ENCODE results near the gene FOXP1. TPM values are rescaled to one million over a fixed set of nuclear protein-coding genes. Genes with fewer than 3 reads are reported as not detected.
A peak's percentile ranks its signal among the peaks of the same experiment; 100 is the strongest.

FOXP1 gene
- total and polyA plus RNA-seq, 9 of the 15 experiments (the other 6 are each of a cell fraction or from before 2014, with no cell fraction given): 7.7 to 34.5 (median 13.7) TPM

DNA sequence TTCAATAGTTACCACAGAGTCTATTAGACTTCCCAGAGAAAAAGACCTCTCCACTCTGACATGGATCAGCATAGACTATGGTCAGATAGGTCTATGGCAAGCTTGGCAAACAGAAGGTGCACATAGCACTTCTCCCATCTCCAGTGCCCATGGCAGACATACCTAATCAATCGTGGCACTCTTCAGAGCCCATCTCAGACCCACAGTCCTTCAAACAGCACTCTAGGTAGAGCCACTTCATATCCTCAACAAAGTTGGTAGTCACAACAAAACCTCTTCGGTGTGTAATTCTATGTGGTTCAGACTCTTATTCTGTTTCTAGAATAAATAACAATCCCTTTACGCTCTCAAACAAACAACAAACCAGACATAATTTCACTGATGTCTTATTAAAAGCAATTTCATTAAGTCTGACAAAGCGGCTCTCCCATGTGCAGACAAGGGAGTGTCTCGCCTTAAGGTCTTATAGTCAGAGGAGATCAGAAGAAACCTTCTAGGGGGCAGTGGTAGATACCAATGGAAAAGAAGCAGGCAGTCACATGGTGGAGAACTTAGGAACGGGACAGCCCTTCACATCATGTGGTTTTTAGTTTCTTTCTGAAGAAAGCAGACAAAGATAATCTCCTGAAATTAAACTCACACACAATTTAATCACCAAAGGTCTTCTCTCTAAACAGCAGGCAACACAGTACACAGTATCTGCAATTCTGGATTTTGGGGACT, 483.4 kb downstream of the FOXP1 start (continued):
- TF ChIP-seq, protein P1, sequence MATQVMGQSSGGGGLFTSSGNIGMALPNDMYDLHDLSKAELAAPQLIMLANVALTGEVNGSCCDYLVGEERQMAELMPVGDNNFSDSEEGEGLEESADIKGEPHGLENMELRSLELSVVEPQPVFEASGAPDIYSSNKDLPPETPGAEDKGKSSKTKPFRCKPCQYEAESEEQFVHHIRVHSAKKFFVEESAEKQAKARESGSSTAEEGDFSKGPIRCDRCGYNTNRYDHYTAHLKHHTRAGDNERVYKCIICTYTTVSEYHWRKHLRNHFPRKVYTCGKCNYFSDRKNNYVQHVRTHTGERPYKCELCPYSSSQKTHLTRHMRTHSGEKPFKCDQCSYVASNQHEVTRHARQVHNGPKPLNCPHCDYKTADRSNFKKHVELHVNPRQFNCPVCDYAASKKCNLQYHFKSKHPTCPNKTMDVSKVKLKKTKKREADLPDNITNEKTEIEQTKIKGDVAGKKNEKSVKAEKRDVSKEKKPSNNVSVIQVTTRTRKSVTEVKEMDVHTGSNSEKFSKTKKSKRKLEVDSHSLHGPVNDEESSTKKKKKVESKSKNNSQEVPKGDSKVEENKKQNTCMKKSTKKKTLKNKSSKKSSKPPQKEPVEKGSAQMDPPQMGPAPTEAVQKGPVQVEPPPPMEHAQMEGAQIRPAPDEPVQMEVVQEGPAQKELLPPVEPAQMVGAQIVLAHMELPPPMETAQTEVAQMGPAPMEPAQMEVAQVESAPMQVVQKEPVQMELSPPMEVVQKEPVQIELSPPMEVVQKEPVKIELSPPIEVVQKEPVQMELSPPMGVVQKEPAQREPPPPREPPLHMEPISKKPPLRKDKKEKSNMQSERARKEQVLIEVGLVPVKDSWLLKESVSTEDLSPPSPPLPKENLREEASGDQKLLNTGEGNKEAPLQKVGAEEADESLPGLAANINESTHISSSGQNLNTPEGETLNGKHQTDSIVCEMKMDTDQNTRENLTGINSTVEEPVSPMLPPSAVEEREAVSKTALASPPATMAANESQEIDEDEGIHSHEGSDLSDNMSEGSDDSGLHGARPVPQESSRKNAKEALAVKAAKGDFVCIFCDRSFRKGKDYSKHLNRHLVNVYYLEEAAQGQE (IDR thresholded peaks at IDR 0.05; ENCODE audit: borderline replicate concordance): 0 out of 2 replicates have a peak, but pooled peaks have one; percentile 10
- TF ChIP-seq, protein P1 (CRISPR knock-in tag; IDR thresholded peaks at IDR 0.05; ENCODE audit: low read depth): no peak
- TF ChIP-seq, protein P2, sequence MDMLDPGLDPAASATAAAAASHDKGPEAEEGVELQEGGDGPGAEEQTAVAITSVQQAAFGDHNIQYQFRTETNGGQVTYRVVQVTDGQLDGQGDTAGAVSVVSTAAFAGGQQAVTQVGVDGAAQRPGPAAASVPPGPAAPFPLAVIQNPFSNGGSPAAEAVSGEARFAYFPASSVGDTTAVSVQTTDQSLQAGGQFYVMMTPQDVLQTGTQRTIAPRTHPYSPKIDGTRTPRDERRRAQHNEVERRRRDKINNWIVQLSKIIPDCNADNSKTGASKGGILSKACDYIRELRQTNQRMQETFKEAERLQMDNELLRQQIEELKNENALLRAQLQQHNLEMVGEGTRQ (CRISPR knock-in tag; IDR thresholded peaks at IDR 0.05): peak; percentile 65
- TF ChIP-seq CBX3 (IDR thresholded peaks at IDR 0.05; ENCODE audit: borderline replicate concordance in 1 of 2, low read length in 2 of 2): no peak
- TF ChIP-seq, protein P3, sequence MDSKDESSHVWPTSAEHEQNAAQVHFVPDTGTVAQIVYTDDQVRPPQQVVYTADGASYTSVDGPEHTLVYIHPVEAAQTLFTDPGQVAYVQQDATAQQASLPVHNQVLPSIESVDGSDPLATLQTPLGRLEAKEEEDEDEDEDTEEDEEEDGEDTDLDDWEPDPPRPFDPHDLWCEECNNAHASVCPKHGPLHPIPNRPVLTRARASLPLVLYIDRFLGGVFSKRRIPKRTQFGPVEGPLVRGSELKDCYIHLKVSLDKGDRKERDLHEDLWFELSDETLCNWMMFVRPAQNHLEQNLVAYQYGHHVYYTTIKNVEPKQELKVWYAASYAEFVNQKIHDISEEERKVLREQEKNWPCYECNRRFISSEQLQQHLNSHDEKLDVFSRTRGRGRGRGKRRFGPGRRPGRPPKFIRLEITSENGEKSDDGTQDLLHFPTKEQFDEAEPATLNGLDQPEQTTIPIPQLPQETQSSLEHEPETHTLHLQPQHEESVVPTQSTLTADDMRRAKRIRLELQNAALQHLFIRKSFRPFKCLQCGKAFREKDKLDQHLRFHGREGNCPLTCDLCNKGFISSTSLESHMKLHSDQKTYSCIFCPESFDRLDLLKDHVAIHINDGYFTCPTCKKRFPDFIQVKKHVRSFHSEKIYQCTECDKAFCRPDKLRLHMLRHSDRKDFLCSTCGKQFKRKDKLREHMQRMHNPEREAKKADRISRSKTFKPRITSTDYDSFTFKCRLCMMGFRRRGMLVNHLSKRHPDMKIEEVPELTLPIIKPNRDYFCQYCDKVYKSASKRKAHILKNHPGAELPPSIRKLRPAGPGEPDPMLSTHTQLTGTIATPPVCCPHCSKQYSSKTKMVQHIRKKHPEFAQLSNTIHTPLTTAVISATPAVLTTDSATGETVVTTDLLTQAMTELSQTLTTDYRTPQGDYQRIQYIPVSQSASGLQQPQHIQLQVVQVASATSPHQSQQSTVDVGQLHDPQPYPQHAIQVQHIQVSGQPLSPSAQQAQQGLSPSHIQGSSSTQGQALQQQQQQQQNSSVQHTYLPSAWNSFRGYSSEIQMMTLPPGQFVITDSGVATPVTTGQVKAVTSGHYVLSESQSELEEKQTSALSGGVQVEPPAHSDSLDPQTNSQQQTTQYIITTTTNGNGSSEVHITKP (IDR thresholded peaks at IDR 0.05; ENCODE audit: partially characterized antibody): peak; percentile 19
- TF ChIP-seq, protein P4, sequence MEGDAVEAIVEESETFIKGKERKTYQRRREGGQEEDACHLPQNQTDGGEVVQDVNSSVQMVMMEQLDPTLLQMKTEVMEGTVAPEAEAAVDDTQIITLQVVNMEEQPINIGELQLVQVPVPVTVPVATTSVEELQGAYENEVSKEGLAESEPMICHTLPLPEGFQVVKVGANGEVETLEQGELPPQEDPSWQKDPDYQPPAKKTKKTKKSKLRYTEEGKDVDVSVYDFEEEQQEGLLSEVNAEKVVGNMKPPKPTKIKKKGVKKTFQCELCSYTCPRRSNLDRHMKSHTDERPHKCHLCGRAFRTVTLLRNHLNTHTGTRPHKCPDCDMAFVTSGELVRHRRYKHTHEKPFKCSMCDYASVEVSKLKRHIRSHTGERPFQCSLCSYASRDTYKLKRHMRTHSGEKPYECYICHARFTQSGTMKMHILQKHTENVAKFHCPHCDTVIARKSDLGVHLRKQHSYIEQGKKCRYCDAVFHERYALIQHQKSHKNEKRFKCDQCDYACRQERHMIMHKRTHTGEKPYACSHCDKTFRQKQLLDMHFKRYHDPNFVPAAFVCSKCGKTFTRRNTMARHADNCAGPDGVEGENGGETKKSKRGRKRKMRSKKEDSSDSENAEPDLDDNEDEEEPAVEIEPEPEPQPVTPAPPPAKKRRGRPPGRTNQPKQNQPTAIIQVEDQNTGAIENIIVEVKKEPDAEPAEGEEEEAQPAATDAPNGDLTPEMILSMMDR (IDR thresholded peaks at IDR 0.05 in 2 of 3, conservative IDR thresholded peaks at IDR 0.05 in 1 of 3; ENCODE audit: insufficient read depth in 2 of 3, low read depth in 1 of 3, low read length in 3 of 3): no peak
- TF ChIP-seq EHMT2 (IDR thresholded peaks at IDR 0.05): no peak
- TF ChIP-seq MTF1 (CRISPR knock-in tag; IDR thresholded peaks at IDR 0.05; ENCODE audit: borderline replicate concordance): no peak
- no peak for TF ChIP-seq LCOR (CRISPR knock-in tag; IDR thresholded peaks at IDR 0.05)
